SK-N-SH (cell line): ENCODE data around the gene KRT71.

Experiments
- CTCF ChIP-seq: fragments of 200-600 bp; sonication (generic); IDR thresholded peaks from 2 replicates; pipeline ENCODE4 v1.6.1; 2017; ENCODE audit warnings: antibody characterized with exemption, mild to moderate bottlenecking, moderate library complexity
- EZH2phosphoT487 ChIP-seq: fragments of 200-600 bp; sonication (generic); IDR thresholded peaks from 2 replicates; pipeline ENCODE4 v1.6.1; 2017; ENCODE audit warnings: low read depth, mixed run types, mild to moderate bottlenecking, antibody characterized with exemption, moderate library complexity, borderline replicate concordance
- GABPA ChIP-seq: IDR thresholded peaks from 2 replicates; pipeline ENCODE4 v1.4.0; 2012; ENCODE audit warnings: low read depth, mild to moderate bottlenecking
- GATA2 ChIP-seq: sonication (generic); formaldehyde crosslinking; IDR thresholded peaks from 2 replicates; pipeline ENCODE4 v1.5.0; 2020; ENCODE audit warnings: mild to moderate bottlenecking, missing genetic modification reagents
- NRF1 ChIP-seq: IDR thresholded peaks from 2 replicates; pipeline ENCODE4 v1.6.1; 2012; ENCODE audit warnings: low read depth, mild to moderate bottlenecking, low read length
- RAD21 ChIP-seq: IDR thresholded peaks from 2 replicates; pipeline ENCODE4 v1.6.1; 2012; ENCODE audit warnings: mild to moderate bottlenecking, low read length
- RXRA ChIP-seq: IDR thresholded peaks from 2 replicates; pipeline ENCODE4 v1.4.0; 2012; ENCODE audit warnings: low read depth, mild to moderate bottlenecking, borderline replicate concordance
- YY1 ChIP-seq: IDR thresholded peaks from 2 replicates; pipeline ENCODE4 v1.4.0; 2012; ENCODE audit warnings: low read depth, mild to moderate bottlenecking
- TF ChIP-seq, protein P1 (sequence below): IDR thresholded peaks from 2 replicates; pipeline ENCODE4 v1.6.1; 2012; ENCODE audit warnings: mild to moderate bottlenecking, low read depth, low read length, moderate library complexity
- TF ChIP-seq, protein P2 (sequence below): IDR thresholded peaks from 2 replicates; pipeline ENCODE4 v1.4.0; 2012; ENCODE audit warnings: low read depth, borderline replicate concordance
- TF ChIP-seq, protein P3 (sequence below): IDR thresholded peaks from 2 replicates; pipeline ENCODE4 v1.4.0; 2012; ENCODE audit warnings: low read depth

- TF ChIP-seq CTCF (no peak), RXRA (no peak), RAD21 (no peak), NRF1 (no peak), GABPA (no peak), YY1 (no peak), EZH2phosphoT487 (no peak), GATA2 (CRISPR knock-in tag) (no peak)
- TF ChIP-seq, protein P1, sequence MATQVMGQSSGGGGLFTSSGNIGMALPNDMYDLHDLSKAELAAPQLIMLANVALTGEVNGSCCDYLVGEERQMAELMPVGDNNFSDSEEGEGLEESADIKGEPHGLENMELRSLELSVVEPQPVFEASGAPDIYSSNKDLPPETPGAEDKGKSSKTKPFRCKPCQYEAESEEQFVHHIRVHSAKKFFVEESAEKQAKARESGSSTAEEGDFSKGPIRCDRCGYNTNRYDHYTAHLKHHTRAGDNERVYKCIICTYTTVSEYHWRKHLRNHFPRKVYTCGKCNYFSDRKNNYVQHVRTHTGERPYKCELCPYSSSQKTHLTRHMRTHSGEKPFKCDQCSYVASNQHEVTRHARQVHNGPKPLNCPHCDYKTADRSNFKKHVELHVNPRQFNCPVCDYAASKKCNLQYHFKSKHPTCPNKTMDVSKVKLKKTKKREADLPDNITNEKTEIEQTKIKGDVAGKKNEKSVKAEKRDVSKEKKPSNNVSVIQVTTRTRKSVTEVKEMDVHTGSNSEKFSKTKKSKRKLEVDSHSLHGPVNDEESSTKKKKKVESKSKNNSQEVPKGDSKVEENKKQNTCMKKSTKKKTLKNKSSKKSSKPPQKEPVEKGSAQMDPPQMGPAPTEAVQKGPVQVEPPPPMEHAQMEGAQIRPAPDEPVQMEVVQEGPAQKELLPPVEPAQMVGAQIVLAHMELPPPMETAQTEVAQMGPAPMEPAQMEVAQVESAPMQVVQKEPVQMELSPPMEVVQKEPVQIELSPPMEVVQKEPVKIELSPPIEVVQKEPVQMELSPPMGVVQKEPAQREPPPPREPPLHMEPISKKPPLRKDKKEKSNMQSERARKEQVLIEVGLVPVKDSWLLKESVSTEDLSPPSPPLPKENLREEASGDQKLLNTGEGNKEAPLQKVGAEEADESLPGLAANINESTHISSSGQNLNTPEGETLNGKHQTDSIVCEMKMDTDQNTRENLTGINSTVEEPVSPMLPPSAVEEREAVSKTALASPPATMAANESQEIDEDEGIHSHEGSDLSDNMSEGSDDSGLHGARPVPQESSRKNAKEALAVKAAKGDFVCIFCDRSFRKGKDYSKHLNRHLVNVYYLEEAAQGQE = no peak
- TF ChIP-seq, protein P2, sequence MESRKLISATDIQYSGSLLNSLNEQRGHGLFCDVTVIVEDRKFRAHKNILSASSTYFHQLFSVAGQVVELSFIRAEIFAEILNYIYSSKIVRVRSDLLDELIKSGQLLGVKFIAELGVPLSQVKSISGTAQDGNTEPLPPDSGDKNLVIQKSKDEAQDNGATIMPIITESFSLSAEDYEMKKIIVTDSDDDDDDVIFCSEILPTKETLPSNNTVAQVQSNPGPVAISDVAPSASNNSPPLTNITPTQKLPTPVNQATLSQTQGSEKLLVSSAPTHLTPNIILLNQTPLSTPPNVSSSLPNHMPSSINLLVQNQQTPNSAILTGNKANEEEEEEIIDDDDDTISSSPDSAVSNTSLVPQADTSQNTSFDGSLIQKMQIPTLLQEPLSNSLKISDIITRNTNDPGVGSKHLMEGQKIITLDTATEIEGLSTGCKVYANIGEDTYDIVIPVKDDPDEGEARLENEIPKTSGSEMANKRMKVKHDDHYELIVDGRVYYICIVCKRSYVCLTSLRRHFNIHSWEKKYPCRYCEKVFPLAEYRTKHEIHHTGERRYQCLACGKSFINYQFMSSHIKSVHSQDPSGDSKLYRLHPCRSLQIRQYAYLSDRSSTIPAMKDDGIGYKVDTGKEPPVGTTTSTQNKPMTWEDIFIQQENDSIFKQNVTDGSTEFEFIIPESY = no peak
- TF ChIP-seq, protein P3, sequence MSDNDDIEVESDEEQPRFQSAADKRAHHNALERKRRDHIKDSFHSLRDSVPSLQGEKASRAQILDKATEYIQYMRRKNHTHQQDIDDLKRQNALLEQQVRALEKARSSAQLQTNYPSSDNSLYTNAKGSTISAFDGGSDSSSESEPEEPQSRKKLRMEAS = no peak
Observed at GRCh38 chr12:52577316-52577715, 24.4 kb upstream of the KRT71 start.
